Kidney (tissue), 14 donors: ENCODE measurements around the gene RASGRP3. TPM values are rescaled to one million over a fixed set of nuclear protein-coding genes. Genes with fewer than 3 reads are reported as not detected.

Source experiments
- DNase-seq, 5 donors: peaks; one replicate each; pipeline ENCODE4 v3.0.0-alpha.2; 2013 to 2020
- FAIRE-seq: peaks from 2 replicates; lab custom pipeline; 2012; peaks lifted over from hg19 to GRCh38; lab: Jason Lieb, UNC
- H3K27ac ChIP-seq, 2 donors: one replicate each; pipeline ENCODE4 v1.7.0; 2013; ENCODE audit warnings: low read depth in 2 of 2, low read length in 2 of 2, inconsistent platforms in 1 of 2
- H3K27me3 ChIP-seq: one replicate; pipeline ENCODE4 v1.7.1; 2013; ENCODE audit warnings: low read length, inconsistent platforms; ENCODE audit not compliant: control insufficient read depth, insufficient read depth
- H3K36me3 ChIP-seq, 3 donors: one replicate each; pipeline versions ENCODE4 v1.7.0 to v1.7.1; 2013; ENCODE audit warnings: low read length in 3 of 3, control low read depth in 1 of 3, inconsistent platforms in 1 of 3; ENCODE audit not compliant: insufficient read depth in 3 of 3, control insufficient read depth in 2 of 3
- H3K4me1 ChIP-seq, 3 donors: one replicate each; pipeline versions ENCODE4 v1.7.0 to v1.7.1; 2013; ENCODE audit warnings: low read length in 3 of 3, inconsistent platforms in 1 of 3, low read depth in 1 of 3; ENCODE audit not compliant: control insufficient read depth in 2 of 3, insufficient read depth in 2 of 3
- H3K4me3 ChIP-seq, 3 donors: one replicate each; pipeline versions ENCODE4 v1.7.0 to v1.8.1; 2013; ENCODE audit warnings: low read length in 3 of 3, control low read depth in 1 of 3, inconsistent platforms in 1 of 3
- H3K9ac ChIP-seq, 3 donors: one replicate each; pipeline versions ENCODE4 v1.7.0 to v1.7.1; 2013; ENCODE audit warnings: low read length in 3 of 3, control low read depth in 1 of 3, inconsistent platforms in 1 of 3
- H3K9me3 ChIP-seq, 3 donors: one replicate each; pipeline versions ENCODE4 v1.7.0 to v1.7.1; 2013; ENCODE audit warnings: low read length in 3 of 3, control low read depth in 1 of 3, inconsistent platforms in 1 of 3; ENCODE audit not compliant: control insufficient read depth in 2 of 3, insufficient read depth in 1 of 3
- intact Hi-C: fragments of 100-400 bp; cut with DNase I; formaldehyde crosslinking; loops from one replicate; pipeline ENCODE4 v1.11.1; 2022
- polyA plus RNA-seq: library from polyadenylated mRNA; stranded (reverse); fragments of 350-450 nt; fragmentation: Illumina TruSeq; extraction: RNeasy Lipid Tissue Mini Kit (QIAGEN cat#74804); gene quantifications from one replicate; pipeline ENCODE4 v1.2.3, GENCODE V29; 2014; ENCODE audit warnings: low read depth, low replicate concordance; ENCODE audit not compliant: insufficient read depth
- total RNA-seq: library from RNA; stranded (reverse); fragmentation: NEBNext Ultra II Directional; extraction: Animal tissue kit (Norgen Biotek cat#: 25700); gene quantifications from one replicate; pipeline ENCODE4 v1.2.1, GENCODE V29; 2021
- TF ChIP-seq, protein P1 (sequence below): IDR thresholded peaks from 3 replicates; pipeline ENCODE4 v1.5.1; 2012; ENCODE audit warnings: mild to moderate bottlenecking, moderate library complexity, borderline replicate concordance; ENCODE audit not compliant: insufficient read depth; ENCODE audit errors: extremely low read depth
- donor health status: control.
- donor health status: control.
- donor health status: control.
- donor health status: control.
- donor health status: control.
- donor health status: DM: yes; HTN: yes; CAD: no.
- donor health status: Normal renal cell carcinoma (clear cell type).

RASGRP3 gene
- total and polyA plus RNA-seq, 2 donors from 2014 or later = 7.8 to 22.6 TPM

DNA sequence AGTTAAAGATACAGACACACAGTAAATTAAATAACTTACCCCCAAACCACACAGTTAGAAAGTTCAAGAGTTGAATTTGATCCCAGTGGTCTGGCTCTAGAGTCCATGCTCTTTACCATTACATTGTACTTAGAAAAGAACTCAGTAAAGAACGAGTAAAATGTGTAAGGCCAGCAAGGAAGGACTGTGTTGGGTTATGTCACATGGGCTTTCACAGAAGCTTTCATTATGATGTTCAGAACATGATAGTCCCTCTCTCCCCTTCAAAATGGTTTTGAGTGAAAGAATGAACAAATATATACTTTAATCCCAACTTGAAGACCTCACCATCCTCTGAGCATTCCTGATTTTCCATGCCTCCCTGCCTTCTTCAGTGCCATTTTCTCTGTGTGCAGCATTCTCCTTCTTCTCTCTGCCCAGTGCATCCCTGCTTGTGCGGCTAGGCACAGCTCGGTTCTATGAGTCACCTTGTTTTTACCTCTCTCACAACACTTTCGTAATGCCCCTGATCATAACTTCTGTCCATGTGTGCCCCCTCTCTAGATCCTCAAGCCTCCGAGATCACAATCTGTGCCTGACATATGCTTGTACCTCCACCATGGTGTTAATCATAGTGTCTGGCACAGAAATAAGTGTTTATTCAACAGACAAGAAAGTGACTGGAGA, 22.0 kb downstream of the RASGRP3 start:
- Histone ChIP-seq H3K27ac (no peak overlapping the region), H3K36me3 (no peaks in the 10 kb centered on the region), H3K9me3 (no peaks in the 10 kb centered on the region), H3K27me3 (no peaks in the 10 kb centered on the region), H3K4me1 (no peaks in the 10 kb centered on the region), H3K9ac (no peak overlapping the region), H3K4me3 (no peak overlapping the region)
- intact Hi-C loops = no loop called here
- FAIRE-seq (no peak), DNase-seq (no peak)
- TF ChIP-seq, protein P1, sequence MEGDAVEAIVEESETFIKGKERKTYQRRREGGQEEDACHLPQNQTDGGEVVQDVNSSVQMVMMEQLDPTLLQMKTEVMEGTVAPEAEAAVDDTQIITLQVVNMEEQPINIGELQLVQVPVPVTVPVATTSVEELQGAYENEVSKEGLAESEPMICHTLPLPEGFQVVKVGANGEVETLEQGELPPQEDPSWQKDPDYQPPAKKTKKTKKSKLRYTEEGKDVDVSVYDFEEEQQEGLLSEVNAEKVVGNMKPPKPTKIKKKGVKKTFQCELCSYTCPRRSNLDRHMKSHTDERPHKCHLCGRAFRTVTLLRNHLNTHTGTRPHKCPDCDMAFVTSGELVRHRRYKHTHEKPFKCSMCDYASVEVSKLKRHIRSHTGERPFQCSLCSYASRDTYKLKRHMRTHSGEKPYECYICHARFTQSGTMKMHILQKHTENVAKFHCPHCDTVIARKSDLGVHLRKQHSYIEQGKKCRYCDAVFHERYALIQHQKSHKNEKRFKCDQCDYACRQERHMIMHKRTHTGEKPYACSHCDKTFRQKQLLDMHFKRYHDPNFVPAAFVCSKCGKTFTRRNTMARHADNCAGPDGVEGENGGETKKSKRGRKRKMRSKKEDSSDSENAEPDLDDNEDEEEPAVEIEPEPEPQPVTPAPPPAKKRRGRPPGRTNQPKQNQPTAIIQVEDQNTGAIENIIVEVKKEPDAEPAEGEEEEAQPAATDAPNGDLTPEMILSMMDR = no peak

GRCh38 chr2:33500177-33500576, 23.7 kb downstream of the RASGRP3 start:
- H3K9me3 ChIP-seq = no peaks in the 10 kb centered on the region
- H3K9ac ChIP-seq = no peak overlapping the region
- intact Hi-C loops = no loop called here
- no peaks in the 10 kb centered on the region for H3K27me3 ChIP-seq
- H3K4me3 ChIP-seq = no peak overlapping the region
- DNase-seq (no peak), FAIRE-seq (no peak)
- TF ChIP-seq, protein P1 = no peak
- H3K36me3 ChIP-seq = no peaks in the 10 kb centered on the region
- no peak overlapping the region for H3K27ac ChIP-seq
- H3K4me1 ChIP-seq = no peaks in the 10 kb centered on the region

GRCh38 chr2:33502025-33502424, 25.6 kb downstream of the RASGRP3 start:
- Histone ChIP-seq H3K36me3 (no peaks in the 10 kb centered on the region), H3K27ac (no peak overlapping the region)
- DNase-seq = no peak

More at GRCh38 chr2:33502025-33502424, 25.6 kb downstream of the RASGRP3 start:
- H3K27me3 ChIP-seq = no peaks in the 10 kb centered on the region
- intact Hi-C loops = no loop called here
- H3K4me1 ChIP-seq = no peaks in the 10 kb centered on the region
- no peak overlapping the region for H3K9ac ChIP-seq
- H3K4me3 ChIP-seq = no peak overlapping the region
- H3K9me3 ChIP-seq = no peaks in the 10 kb centered on the region
- TF ChIP-seq, protein P1 = no peak
- FAIRE-seq = no peak
